ENCODE measurements around the gene HTATSF1. TPM values are rescaled to one million over a fixed set of nuclear protein-coding genes. Genes with fewer than 3 reads are reported as not detected.

Gene HTATSF1
- total RNA-seq, 1 donor from 2014 or later = 23.9 TPM

- Histone ChIP-seq H3K4me3 (no peak overlapping the region), H3K36me3 (no peaks in the 10 kb centered on the region), H3K27ac (no peak overlapping the region), H3K9me3 (no peaks in the 10 kb centered on the region), H3K4me1 (no peaks in the 10 kb centered on the region), H3K27me3 (no peaks in the 10 kb centered on the region)
- DNase-seq (no peak), ATAC-seq (no peak)
- TF ChIP-seq CTCF (IDR thresholded peaks at IDR 0.05) = no peak
- intact Hi-C loops (cut with DNase I) = no loop called here
Measured at GRCh38 chrX:136468391-136469103, 28.8 kb upstream of the HTATSF1 start.

- ATAC-seq = no peak
- intact Hi-C loops (cut with DNase I) = no loop called here
- Histone ChIP-seq H3K4me1 (no peaks in the 10 kb centered on the region), H3K4me3 (no peak overlapping the region), H3K9me3 (no peaks in the 10 kb centered on the region), H3K27me3 (no peaks in the 10 kb centered on the region), H3K36me3 (no peaks in the 10 kb centered on the region), H3K27ac (no peak overlapping the region)
- no peak for TF ChIP-seq CTCF (IDR thresholded peaks at IDR 0.05)
- no peak for DNase-seq
Measured at GRCh38 chrX:136473663-136474062, 23.7 kb upstream of the HTATSF1 start.

- H3K4me3 ChIP-seq = no peak overlapping the region
- H3K27me3 ChIP-seq = no peaks in the 10 kb centered on the region
- TF ChIP-seq CTCF (IDR thresholded peaks at IDR 0.05) = no peak
- no peaks in the 10 kb centered on the region for H3K9me3 ChIP-seq
- H3K4me1 ChIP-seq = no peaks in the 10 kb centered on the region
- H3K27ac ChIP-seq = no peak overlapping the region
- ATAC-seq (no peak), DNase-seq (no peak)
- intact Hi-C loops (cut with DNase I) = no loop called here
- H3K36me3 ChIP-seq = no peaks in the 10 kb centered on the region
Measured at GRCh38 chrX:136475236-136475635, 22.2 kb upstream of the HTATSF1 start.

- no peak for DNase-seq
Measured at GRCh38 chrX:136476501-136476900, 20.9 kb upstream of the HTATSF1 start.

GRCh38 chrX:136477026-136477425 lies 20.4 kb upstream of the HTATSF1 start:
- Histone ChIP-seq H3K27me3 (no peaks in the 10 kb centered on the region), H3K4me3 (no peak overlapping the region), H3K4me1 (no peaks in the 10 kb centered on the region), H3K27ac (no peak overlapping the region), H3K36me3 (no peaks in the 10 kb centered on the region), H3K9me3 (no peaks in the 10 kb centered on the region)
- ATAC-seq (no peak), DNase-seq (no peak)
- TF ChIP-seq CTCF (IDR thresholded peaks at IDR 0.05) = no peak
- intact Hi-C loops (cut with DNase I) = no loop called here

More at GRCh38 chrX:136476501-136476900, 20.9 kb upstream of the HTATSF1 start:
- Histone ChIP-seq H3K27ac (no peak overlapping the region), H3K9me3 (no peaks in the 10 kb centered on the region), H3K4me3 (no peak overlapping the region), H3K27me3 (no peaks in the 10 kb centered on the region), H3K4me1 (no peaks in the 10 kb centered on the region), H3K36me3 (no peaks in the 10 kb centered on the region)
- TF ChIP-seq CTCF (IDR thresholded peaks at IDR 0.05) = no peak
- intact Hi-C loops (cut with DNase I) = no loop called here
- no peak for ATAC-seq

- no peaks in the 10 kb centered on the region for H3K4me1 ChIP-seq
- H3K27ac ChIP-seq = no peak overlapping the region
- no peak for ATAC-seq
- intact Hi-C loops (cut with DNase I) = no loop called here
- H3K27me3 ChIP-seq = no peaks in the 10 kb centered on the region
- no peak for DNase-seq
- H3K9me3 ChIP-seq = no peaks in the 10 kb centered on the region
- H3K36me3 ChIP-seq = no peaks in the 10 kb centered on the region
- H3K4me3 ChIP-seq = no peak overlapping the region
- no peak for TF ChIP-seq CTCF (IDR thresholded peaks at IDR 0.05)
Measured at GRCh38 chrX:136480383-136480782, 17.0 kb upstream of the HTATSF1 start.
